Fibroblast of gingiva (primary cell): ENCODE measurements around the gene GPR65.
"Not testable (repeated sequence)": the region's sequence is repeated elsewhere in the genome, so short reads cannot be mapped to it uniquely, and the experiment has no call there.

Source experiments
- DNase-seq: peaks from one replicate; pipeline ENCODE4 v3.0.0-alpha.2; 2011; ENCODE audit warnings: low read depth

GPR65 gene

GRCh38 chr14:88004506-88005036 lies 364 bp upstream of the GPR65 start:
- no peak for DNase-seq

GRCh38 chr14:88005978-88006851 lies 1.3 kb downstream of the GPR65 start:
- DNase-seq: no peak

GRCh38 chr14:88007608-88008007 lies 2.7 kb downstream of the GPR65 start:
- no peak for DNase-seq

- DNase-seq: no peak
These were observed 3.3 kb downstream of the GPR65 start for GRCh38 chr14:88008039-88008742.

GRCh38 chr14:88009486-88009885 lies 4.6 kb downstream of the GPR65 start:
- no peak for DNase-seq

GRCh38 chr14:88010331-88010730 lies 5.4 kb downstream of the GPR65 start:
- DNase-seq: no peak

- DNase-seq: no peak
These were observed 7.6 kb downstream of the GPR65 start for GRCh38 chr14:88012495-88012894.

- DNase-seq: peak; percentile 68
These were observed 8.9 kb downstream of the GPR65 start for GRCh38 chr14:88013750-88014349.

- no peak for DNase-seq
These were observed 11.8 kb downstream of the GPR65 start for GRCh38 chr14:88016768-88017167.

GRCh38 chr14:88017535-88017934 lies 12.6 kb downstream of the GPR65 start:
- no peak for DNase-seq

- no peak for DNase-seq
These were observed 18.8 kb downstream of the GPR65 start for GRCh38 chr14:88023658-88024187.

GRCh38 chr14:88024252-88025086 lies 19.5 kb downstream of the GPR65 start:
- DNase-seq: not testable (repeated sequence)

- no peak for DNase-seq
These were observed 20.4 kb downstream of the GPR65 start for GRCh38 chr14:88025313-88025712.

GRCh38 chr14:88026890-88027289 lies 22.0 kb downstream of the GPR65 start:
- DNase-seq: no peak

GRCh38 chr14:88029500-88029899 lies 24.6 kb downstream of the GPR65 start:
- no peak for DNase-seq

- DNase-seq: no peak
These were observed 25.1 kb downstream of the GPR65 start for GRCh38 chr14:88030079-88030478.

- no peak for DNase-seq
These were observed 26.0 kb downstream of the GPR65 start for GRCh38 chr14:88030892-88031291.

GRCh38 chr14:88032373-88032772 lies 27.4 kb downstream of the GPR65 start:
- no peak for DNase-seq

- no peak for DNase-seq
These were observed 29.1 kb downstream of the GPR65 start for GRCh38 chr14:88034076-88034475.

- DNase-seq: no peak
These were observed 31.5 kb downstream of the GPR65 start for GRCh38 chr14:88036422-88036821.

GRCh38 chr14:88037325-88037724 lies 32.4 kb downstream of the GPR65 start:
- DNase-seq: no peak

GRCh38 chr14:88039197-88039596 lies 34.3 kb downstream of the GPR65 start:
- DNase-seq: no peak
